Measurements from ENCODE around the gene TBX19.

DNA sequence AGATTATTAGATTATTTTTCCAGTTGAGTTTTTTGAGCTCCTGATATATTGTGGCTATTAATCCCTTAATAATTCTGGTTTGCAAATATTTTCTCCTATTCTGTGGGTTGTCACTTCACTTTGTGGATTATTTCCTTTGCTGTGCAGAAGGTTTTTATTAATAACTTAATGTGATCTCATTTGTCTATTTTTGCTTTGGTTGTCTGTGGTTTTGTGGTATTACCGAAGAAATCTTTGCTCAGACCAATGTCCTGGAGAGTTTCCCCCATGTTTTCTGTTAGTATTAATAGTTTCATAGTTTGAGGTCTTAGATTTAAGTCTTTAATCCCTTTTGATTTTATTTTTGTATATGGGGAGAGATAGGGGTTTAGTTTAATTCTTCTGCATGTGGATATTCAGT lies 7.1 kb upstream of the TBX19 start:
- TF ChIP-seq, protein P1, sequence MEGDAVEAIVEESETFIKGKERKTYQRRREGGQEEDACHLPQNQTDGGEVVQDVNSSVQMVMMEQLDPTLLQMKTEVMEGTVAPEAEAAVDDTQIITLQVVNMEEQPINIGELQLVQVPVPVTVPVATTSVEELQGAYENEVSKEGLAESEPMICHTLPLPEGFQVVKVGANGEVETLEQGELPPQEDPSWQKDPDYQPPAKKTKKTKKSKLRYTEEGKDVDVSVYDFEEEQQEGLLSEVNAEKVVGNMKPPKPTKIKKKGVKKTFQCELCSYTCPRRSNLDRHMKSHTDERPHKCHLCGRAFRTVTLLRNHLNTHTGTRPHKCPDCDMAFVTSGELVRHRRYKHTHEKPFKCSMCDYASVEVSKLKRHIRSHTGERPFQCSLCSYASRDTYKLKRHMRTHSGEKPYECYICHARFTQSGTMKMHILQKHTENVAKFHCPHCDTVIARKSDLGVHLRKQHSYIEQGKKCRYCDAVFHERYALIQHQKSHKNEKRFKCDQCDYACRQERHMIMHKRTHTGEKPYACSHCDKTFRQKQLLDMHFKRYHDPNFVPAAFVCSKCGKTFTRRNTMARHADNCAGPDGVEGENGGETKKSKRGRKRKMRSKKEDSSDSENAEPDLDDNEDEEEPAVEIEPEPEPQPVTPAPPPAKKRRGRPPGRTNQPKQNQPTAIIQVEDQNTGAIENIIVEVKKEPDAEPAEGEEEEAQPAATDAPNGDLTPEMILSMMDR (IDR thresholded peaks at IDR 0.05 in 2 of 3, conservative IDR thresholded peaks at IDR 0.05 in 1 of 3; ENCODE audit: control insufficient read depth in 2 of 3, extremely low read depth in 1 of 3, insufficient read depth in 1 of 3, low read depth in 3 of 3, low read length in 3 of 3) = no peak
- TF ChIP-seq TAF1 (IDR thresholded peaks at IDR 0.05; ENCODE audit: borderline replicate concordance, low read depth, low read length) (no peak), NBN (IDR thresholded peaks at IDR 0.05) (no peak), EZH2 (IDR thresholded peaks at IDR 0.05; ENCODE audit: borderline replicate concordance, control insufficient read depth, low read depth, low read length) (no peak), EGR1 (IDR thresholded peaks at IDR 0.05; ENCODE audit: borderline replicate concordance in 1 of 2, low read depth in 2 of 2, low read length in 2 of 2) (no peak), SREBF2 (IDR thresholded peaks at IDR 0.05; ENCODE audit: low read length) (no peak), BRCA1 (IDR thresholded peaks at IDR 0.05; ENCODE audit: low read depth, low read length) (no peak)
- TF ChIP-seq, protein P2, sequence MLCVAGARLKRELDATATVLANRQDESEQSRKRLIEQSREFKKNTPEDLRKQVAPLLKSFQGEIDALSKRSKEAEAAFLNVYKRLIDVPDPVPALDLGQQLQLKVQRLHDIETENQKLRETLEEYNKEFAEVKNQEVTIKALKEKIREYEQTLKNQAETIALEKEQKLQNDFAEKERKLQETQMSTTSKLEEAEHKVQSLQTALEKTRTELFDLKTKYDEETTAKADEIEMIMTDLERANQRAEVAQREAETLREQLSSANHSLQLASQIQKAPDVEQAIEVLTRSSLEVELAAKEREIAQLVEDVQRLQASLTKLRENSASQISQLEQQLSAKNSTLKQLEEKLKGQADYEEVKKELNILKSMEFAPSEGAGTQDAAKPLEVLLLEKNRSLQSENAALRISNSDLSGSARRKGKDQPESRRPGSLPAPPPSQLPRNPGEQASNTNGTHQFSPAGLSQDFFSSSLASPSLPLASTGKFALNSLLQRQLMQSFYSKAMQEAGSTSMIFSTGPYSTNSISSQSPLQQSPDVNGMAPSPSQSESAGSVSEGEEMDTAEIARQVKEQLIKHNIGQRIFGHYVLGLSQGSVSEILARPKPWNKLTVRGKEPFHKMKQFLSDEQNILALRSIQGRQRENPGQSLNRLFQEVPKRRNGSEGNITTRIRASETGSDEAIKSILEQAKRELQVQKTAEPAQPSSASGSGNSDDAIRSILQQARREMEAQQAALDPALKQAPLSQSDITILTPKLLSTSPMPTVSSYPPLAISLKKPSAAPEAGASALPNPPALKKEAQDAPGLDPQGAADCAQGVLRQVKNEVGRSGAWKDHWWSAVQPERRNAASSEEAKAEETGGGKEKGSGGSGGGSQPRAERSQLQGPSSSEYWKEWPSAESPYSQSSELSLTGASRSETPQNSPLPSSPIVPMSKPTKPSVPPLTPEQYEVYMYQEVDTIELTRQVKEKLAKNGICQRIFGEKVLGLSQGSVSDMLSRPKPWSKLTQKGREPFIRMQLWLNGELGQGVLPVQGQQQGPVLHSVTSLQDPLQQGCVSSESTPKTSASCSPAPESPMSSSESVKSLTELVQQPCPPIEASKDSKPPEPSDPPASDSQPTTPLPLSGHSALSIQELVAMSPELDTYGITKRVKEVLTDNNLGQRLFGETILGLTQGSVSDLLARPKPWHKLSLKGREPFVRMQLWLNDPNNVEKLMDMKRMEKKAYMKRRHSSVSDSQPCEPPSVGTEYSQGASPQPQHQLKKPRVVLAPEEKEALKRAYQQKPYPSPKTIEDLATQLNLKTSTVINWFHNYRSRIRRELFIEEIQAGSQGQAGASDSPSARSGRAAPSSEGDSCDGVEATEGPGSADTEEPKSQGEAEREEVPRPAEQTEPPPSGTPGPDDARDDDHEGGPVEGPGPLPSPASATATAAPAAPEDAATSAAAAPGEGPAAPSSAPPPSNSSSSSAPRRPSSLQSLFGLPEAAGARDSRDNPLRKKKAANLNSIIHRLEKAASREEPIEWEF (IDR thresholded peaks at IDR 0.05; ENCODE audit: insufficient replicate concordance, low read depth, low read length) = no peak
